ENCODE data around the gene EFCAB13. TPM values are rescaled to one million over a fixed set of nuclear protein-coding genes. Genes with fewer than 3 reads are reported as not detected.

Gene EFCAB13
- total and polyA plus RNA-seq, 4 donors, result 0.80 to 2.9 (median 2.3) TPM

DNA sequence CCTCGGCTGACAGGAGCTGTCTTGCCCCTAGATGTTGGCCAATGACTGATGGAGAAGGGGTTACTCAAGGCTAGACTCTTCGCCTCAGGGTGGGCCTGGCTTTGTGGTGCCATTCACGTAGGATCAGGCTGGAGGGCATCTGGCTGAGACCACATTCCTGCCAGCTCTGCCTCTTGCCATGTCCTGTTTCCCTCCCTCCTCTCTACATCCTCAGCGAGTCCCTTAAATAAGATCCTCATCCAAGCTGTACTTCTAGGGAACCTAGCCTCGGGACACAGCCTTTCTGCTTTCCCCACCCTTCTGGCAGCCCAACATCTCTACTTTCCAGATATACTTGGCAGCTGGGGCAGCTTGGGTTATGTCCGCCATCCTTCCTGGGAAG lies 27.9 kb upstream of the EFCAB13 start:
- no peak overlapping the region for H3K9ac ChIP-seq (ENCODE audit: low read depth in 1 of 2, low read length in 2 of 2)
- H3K27me3 ChIP-seq (ENCODE audit: control insufficient read depth in 4 of 4, insufficient read depth in 4 of 4, low read length in 3 of 4), result no peaks in the 10 kb centered on the region
- H3K9me3 ChIP-seq (ENCODE audit: control insufficient read depth in 4 of 4, low read length in 3 of 4), result no peaks in the 10 kb centered on the region
- H3K27ac ChIP-seq (ENCODE audit: low read depth in 1 of 2, low read length in 2 of 2), result no peak overlapping the region
- TF ChIP-seq EGR1 (IDR thresholded peaks at IDR 0.05; ENCODE audit: low read depth in 2 of 2) (no peak), HNF4A (conservative IDR thresholded peaks at IDR 0.05) (no peak), YY1 (IDR thresholded peaks at IDR 0.05) (no peak), NR2F2 (IDR thresholded peaks at IDR 0.05) (no peak), GABPA (IDR thresholded peaks at IDR 0.05 in 1 of 2, conservative IDR thresholded peaks at IDR 0.05 in 1 of 2) (no peak), RXRA (IDR thresholded peaks at IDR 0.05) (no peak), FOXA2 (IDR thresholded peaks at IDR 0.05) (no peak), JUND (IDR thresholded peaks at IDR 0.05) (no peak), HNF4G (IDR thresholded peaks at IDR 0.05) (no peak), FOXA1 (IDR thresholded peaks at IDR 0.05) (no peak), RAD21 (IDR thresholded peaks at IDR 0.05) (no peak), TAF1 (conservative IDR thresholded peaks at IDR 0.05) (no peak), SP1 (IDR thresholded peaks at IDR 0.05) (no peak)
- TF ChIP-seq, protein P1, sequence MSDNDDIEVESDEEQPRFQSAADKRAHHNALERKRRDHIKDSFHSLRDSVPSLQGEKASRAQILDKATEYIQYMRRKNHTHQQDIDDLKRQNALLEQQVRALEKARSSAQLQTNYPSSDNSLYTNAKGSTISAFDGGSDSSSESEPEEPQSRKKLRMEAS (IDR thresholded peaks at IDR 0.05), result no peak
- TF ChIP-seq, protein P2, sequence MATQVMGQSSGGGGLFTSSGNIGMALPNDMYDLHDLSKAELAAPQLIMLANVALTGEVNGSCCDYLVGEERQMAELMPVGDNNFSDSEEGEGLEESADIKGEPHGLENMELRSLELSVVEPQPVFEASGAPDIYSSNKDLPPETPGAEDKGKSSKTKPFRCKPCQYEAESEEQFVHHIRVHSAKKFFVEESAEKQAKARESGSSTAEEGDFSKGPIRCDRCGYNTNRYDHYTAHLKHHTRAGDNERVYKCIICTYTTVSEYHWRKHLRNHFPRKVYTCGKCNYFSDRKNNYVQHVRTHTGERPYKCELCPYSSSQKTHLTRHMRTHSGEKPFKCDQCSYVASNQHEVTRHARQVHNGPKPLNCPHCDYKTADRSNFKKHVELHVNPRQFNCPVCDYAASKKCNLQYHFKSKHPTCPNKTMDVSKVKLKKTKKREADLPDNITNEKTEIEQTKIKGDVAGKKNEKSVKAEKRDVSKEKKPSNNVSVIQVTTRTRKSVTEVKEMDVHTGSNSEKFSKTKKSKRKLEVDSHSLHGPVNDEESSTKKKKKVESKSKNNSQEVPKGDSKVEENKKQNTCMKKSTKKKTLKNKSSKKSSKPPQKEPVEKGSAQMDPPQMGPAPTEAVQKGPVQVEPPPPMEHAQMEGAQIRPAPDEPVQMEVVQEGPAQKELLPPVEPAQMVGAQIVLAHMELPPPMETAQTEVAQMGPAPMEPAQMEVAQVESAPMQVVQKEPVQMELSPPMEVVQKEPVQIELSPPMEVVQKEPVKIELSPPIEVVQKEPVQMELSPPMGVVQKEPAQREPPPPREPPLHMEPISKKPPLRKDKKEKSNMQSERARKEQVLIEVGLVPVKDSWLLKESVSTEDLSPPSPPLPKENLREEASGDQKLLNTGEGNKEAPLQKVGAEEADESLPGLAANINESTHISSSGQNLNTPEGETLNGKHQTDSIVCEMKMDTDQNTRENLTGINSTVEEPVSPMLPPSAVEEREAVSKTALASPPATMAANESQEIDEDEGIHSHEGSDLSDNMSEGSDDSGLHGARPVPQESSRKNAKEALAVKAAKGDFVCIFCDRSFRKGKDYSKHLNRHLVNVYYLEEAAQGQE (IDR thresholded peaks at IDR 0.05), result no peak
- TF ChIP-seq, protein P3, sequence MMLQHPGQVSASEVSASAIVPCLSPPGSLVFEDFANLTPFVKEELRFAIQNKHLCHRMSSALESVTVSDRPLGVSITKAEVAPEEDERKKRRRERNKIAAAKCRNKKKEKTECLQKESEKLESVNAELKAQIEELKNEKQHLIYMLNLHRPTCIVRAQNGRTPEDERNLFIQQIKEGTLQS (IDR thresholded peaks at IDR 0.05), result no peak
- TF ChIP-seq, protein P4, sequence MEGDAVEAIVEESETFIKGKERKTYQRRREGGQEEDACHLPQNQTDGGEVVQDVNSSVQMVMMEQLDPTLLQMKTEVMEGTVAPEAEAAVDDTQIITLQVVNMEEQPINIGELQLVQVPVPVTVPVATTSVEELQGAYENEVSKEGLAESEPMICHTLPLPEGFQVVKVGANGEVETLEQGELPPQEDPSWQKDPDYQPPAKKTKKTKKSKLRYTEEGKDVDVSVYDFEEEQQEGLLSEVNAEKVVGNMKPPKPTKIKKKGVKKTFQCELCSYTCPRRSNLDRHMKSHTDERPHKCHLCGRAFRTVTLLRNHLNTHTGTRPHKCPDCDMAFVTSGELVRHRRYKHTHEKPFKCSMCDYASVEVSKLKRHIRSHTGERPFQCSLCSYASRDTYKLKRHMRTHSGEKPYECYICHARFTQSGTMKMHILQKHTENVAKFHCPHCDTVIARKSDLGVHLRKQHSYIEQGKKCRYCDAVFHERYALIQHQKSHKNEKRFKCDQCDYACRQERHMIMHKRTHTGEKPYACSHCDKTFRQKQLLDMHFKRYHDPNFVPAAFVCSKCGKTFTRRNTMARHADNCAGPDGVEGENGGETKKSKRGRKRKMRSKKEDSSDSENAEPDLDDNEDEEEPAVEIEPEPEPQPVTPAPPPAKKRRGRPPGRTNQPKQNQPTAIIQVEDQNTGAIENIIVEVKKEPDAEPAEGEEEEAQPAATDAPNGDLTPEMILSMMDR (IDR thresholded peaks at IDR 0.05; ENCODE audit: low read depth, low read length, missing input control), result no peak
- TF ChIP-seq, protein P5, sequence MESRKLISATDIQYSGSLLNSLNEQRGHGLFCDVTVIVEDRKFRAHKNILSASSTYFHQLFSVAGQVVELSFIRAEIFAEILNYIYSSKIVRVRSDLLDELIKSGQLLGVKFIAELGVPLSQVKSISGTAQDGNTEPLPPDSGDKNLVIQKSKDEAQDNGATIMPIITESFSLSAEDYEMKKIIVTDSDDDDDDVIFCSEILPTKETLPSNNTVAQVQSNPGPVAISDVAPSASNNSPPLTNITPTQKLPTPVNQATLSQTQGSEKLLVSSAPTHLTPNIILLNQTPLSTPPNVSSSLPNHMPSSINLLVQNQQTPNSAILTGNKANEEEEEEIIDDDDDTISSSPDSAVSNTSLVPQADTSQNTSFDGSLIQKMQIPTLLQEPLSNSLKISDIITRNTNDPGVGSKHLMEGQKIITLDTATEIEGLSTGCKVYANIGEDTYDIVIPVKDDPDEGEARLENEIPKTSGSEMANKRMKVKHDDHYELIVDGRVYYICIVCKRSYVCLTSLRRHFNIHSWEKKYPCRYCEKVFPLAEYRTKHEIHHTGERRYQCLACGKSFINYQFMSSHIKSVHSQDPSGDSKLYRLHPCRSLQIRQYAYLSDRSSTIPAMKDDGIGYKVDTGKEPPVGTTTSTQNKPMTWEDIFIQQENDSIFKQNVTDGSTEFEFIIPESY (IDR thresholded peaks at IDR 0.05), result no peak
- H3K36me3 ChIP-seq (ENCODE audit: control insufficient read depth in 4 of 4, insufficient read depth in 3 of 4, low read depth in 1 of 4, low read length in 3 of 4), result no peaks in the 10 kb centered on the region
- H3K4me1 ChIP-seq (ENCODE audit: control insufficient read depth in 4 of 4, insufficient read depth in 4 of 4, low read length in 3 of 4), result peaks cover 4 to 31% (median 24%) of the 10 kb centered on the region in 4 donors
- no peak overlapping the region for H3K4me3 ChIP-seq (ENCODE audit: low read depth in 1 of 3, low read length in 3 of 3)
- 94% methylated on average over 6 of the region's 6 CpGs for WGBS
- DNase-seq (ENCODE audit: low spot score), result no peak

Data from liver (tissue), 9 donors.